Activated CD4-positive, CD25-positive, alpha-beta regulatory T cell (primary cell): Measurements from ENCODE around the gene RNF2.

Experiments
- DNase-seq, 4 experiments: peaks; one replicate each; lab custom pipeline; 2025; lab: John Stamatoyannopoulos, UW

RNF2 gene

GRCh38 chr1:185096531-185096930 lies 51.2 kb downstream of the RNF2 start:
- no peak for DNase-seq

- DNase-seq, result no peak
Observed at GRCh38 chr1:185104083-185104482, 58.7 kb downstream of the RNF2 start.

- no peak for DNase-seq
Observed at GRCh38 chr1:185105121-185105520, 59.8 kb downstream of the RNF2 start.

GRCh38 chr1:185108321-185108720 lies 63.0 kb downstream of the RNF2 start:
- DNase-seq, result no peak

GRCh38 chr1:185110145-185110544 lies 64.8 kb downstream of the RNF2 start:
- DNase-seq, result no peak

- no peak for DNase-seq
Observed at GRCh38 chr1:185111873-185112272, 66.5 kb downstream of the RNF2 start.

- no peak for DNase-seq
Observed at GRCh38 chr1:185112356-185112755, 67.0 kb downstream of the RNF2 start.

- DNase-seq, result no peak
Observed at GRCh38 chr1:185129708-185130107, 84.3 kb downstream of the RNF2 start.

GRCh38 chr1:185132534-185132933 lies 87.2 kb downstream of the RNF2 start:
- no peak for DNase-seq

GRCh38 chr1:185137896-185138545 lies 92.7 kb downstream of the RNF2 start:
- no peak for DNase-seq

GRCh38 chr1:185139246-185139645 lies 93.9 kb downstream of the RNF2 start:
- DNase-seq, result no peak

GRCh38 chr1:185144233-185144632 lies 98.9 kb downstream of the RNF2 start:
- no peak for DNase-seq

GRCh38 chr1:185151215-185151614 lies 105.9 kb downstream of the RNF2 start:
- DNase-seq, result no peak
